H9 (cell line): ENCODE results near the gene JUP. TPM values are rescaled to one million over a fixed set of nuclear protein-coding genes. Genes with fewer than 3 reads are reported as not detected.

Experiments used
- DNase-seq: peaks from one replicate; pipeline ENCODE4 v3.0.0-alpha.2; 2017
- H2AFZ ChIP-seq: one replicate; pipeline ENCODE4 v1.6.1; 2013; ENCODE audit warnings: mild to moderate bottlenecking, low read length, control low read depth, moderate library complexity
- H2AK5ac ChIP-seq: 2 replicates; pipeline ENCODE4 v1.6.1; 2013; ENCODE audit warnings: low read length, control low read depth, mixed read lengths; ENCODE audit not compliant: insufficient read length
- H2BK120ac ChIP-seq: one replicate; pipeline ENCODE4 v1.6.1; 2013; ENCODE audit warnings: low read depth, mild to moderate bottlenecking, low read length, control low read depth, inconsistent platforms; ENCODE audit not compliant: poor library complexity, severe bottlenecking
- H2BK12ac ChIP-seq: 2 replicates; pipeline ENCODE4 v1.6.1; 2013; ENCODE audit warnings: low read length, control low read depth, mixed read lengths, low read depth; ENCODE audit not compliant: insufficient read length
- H2BK15ac ChIP-seq: 2 replicates; pipeline ENCODE4 v1.6.1; 2013; ENCODE audit warnings: low read depth, low read length, control low read depth
- H2BK20ac ChIP-seq: one replicate; pipeline ENCODE4 v1.6.1; 2013; ENCODE audit warnings: low read depth, mild to moderate bottlenecking, low read length, control low read depth, inconsistent platforms; ENCODE audit not compliant: poor library complexity, severe bottlenecking
- H2BK5ac ChIP-seq: 2 replicates; pipeline ENCODE4 v1.6.1; 2013; ENCODE audit warnings: low read length, control low read depth, mixed read lengths; ENCODE audit not compliant: insufficient read length
- H3K14ac ChIP-seq: 2 replicates; pipeline ENCODE4 v1.6.1; 2013; ENCODE audit warnings: low read length, control low read depth; ENCODE audit not compliant: insufficient read depth
- H3K18ac ChIP-seq: 2 replicates; pipeline ENCODE4 v1.6.1; 2013; ENCODE audit warnings: low read depth, mild to moderate bottlenecking, mixed read lengths, low read length, control low read depth; ENCODE audit not compliant: insufficient read length
- H3K23ac ChIP-seq: 2 replicates; pipeline ENCODE4 v1.6.1; 2013; ENCODE audit warnings: low read length, control low read depth, mixed read lengths, low read depth; ENCODE audit not compliant: insufficient read length
- H3K23me2 ChIP-seq: 2 replicates; pipeline ENCODE4 v1.6.1; 2013; ENCODE audit warnings: low read depth, mild to moderate bottlenecking, mixed read lengths, low read length, control low read depth; ENCODE audit not compliant: insufficient read length, poor library complexity, severe bottlenecking
- H3K27ac ChIP-seq: 2 replicates; pipeline ENCODE4 v1.5.1; 2013; ENCODE audit warnings: low read length, control low read depth, mixed read lengths, low read depth; ENCODE audit not compliant: insufficient read length
- H3K27me3 ChIP-seq: 2 replicates; pipeline ENCODE4 v1.6.1; 2013; ENCODE audit warnings: low read length, control low read depth, inconsistent platforms; ENCODE audit not compliant: insufficient read depth
- H3K4ac ChIP-seq: 2 replicates; pipeline ENCODE4 v1.6.1; 2013; ENCODE audit warnings: low read depth, mild to moderate bottlenecking, control low read depth, inconsistent platforms, low read length, moderate library complexity
- H3K4me1 ChIP-seq: 2 replicates; pipeline ENCODE4 v1.6.1; 2013; ENCODE audit warnings: low read length, control low read depth, inconsistent platforms; ENCODE audit not compliant: insufficient read depth
- H3K4me2 ChIP-seq: 2 replicates; pipeline ENCODE4 v1.6.1; 2013; ENCODE audit warnings: low read length, control low read depth, mixed read lengths; ENCODE audit not compliant: insufficient read length, insufficient read depth
- H3K56ac ChIP-seq: 2 replicates; pipeline ENCODE4 v1.6.1; 2013; ENCODE audit warnings: low read depth, mild to moderate bottlenecking, mixed read lengths, low read length, control low read depth; ENCODE audit not compliant: insufficient read length
- H3K79me1 ChIP-seq: 2 replicates; pipeline ENCODE4 v1.6.1; 2013; ENCODE audit warnings: low read depth, mild to moderate bottlenecking, moderate library complexity, low read length, control low read depth, inconsistent platforms; ENCODE audit not compliant: insufficient read depth, poor library complexity, severe bottlenecking
- H3K79me2 ChIP-seq: 2 replicates; pipeline ENCODE4 v1.6.1; 2013; ENCODE audit warnings: low read length, control low read depth, inconsistent platforms; ENCODE audit not compliant: insufficient read depth
- H3K9ac ChIP-seq: 2 replicates; pipeline ENCODE4 v1.6.1; 2013; ENCODE audit warnings: low read length, control low read depth, mixed read lengths; ENCODE audit not compliant: insufficient read length; ENCODE audit errors: extremely low read depth
- H3K9me3 ChIP-seq: one replicate; pipeline ENCODE4 v1.6.1; 2013; ENCODE audit warnings: low read depth, low read length, inconsistent platforms; ENCODE audit not compliant: control insufficient read depth
- H3T11ph ChIP-seq: one replicate; pipeline ENCODE4 v1.6.1; 2013; ENCODE audit warnings: mild to moderate bottlenecking, low read length, control low read depth, inconsistent platforms
- H4K20me1 ChIP-seq: one replicate; pipeline ENCODE4 v1.6.1; 2013; ENCODE audit not compliant: control insufficient read depth, insufficient read length, insufficient read depth
- H4K5ac ChIP-seq: 2 replicates; pipeline ENCODE4 v1.6.1; 2013; ENCODE audit warnings: low read depth, mild to moderate bottlenecking, mixed read lengths, low read length, control low read depth; ENCODE audit not compliant: insufficient read length
- H4K8ac ChIP-seq: replicated peaks from 2 replicates; pipeline ENCODE4 v1.6.1; 2013; ENCODE audit warnings: low read length, control low read depth, mixed read lengths, low read depth; ENCODE audit not compliant: insufficient read length
- H4K91ac ChIP-seq: 2 replicates; pipeline ENCODE4 v1.6.1; 2013; ENCODE audit warnings: low read depth, mild to moderate bottlenecking, moderate library complexity, mixed read lengths, low read length, control low read depth; ENCODE audit not compliant: insufficient read length
- H3K27ac Mint-ChIP-seq, 3 experiments: 2 replicates in 2 of 3; 3 replicates in 1 of 3; pipeline ENCODE4 v1.8.0; 2020 to 2021; ENCODE audit warnings: mixed read lengths in 3 of 3, mild to moderate bottlenecking in 1 of 3, moderate library complexity in 1 of 3
- H3K27me3 Mint-ChIP-seq: 2 replicates; pipeline ENCODE4 v1.8.0; 2021; ENCODE audit warnings: low read depth, mild to moderate bottlenecking, moderate library complexity, mixed read lengths
- H3K36me3 Mint-ChIP-seq, 3 experiments: 2 replicates in 2 of 3; 3 replicates in 1 of 3; pipeline ENCODE4 v1.8.0; 2020 to 2021; ENCODE audit warnings: low read depth in 3 of 3, mixed read lengths in 3 of 3; ENCODE audit not compliant: insufficient read depth in 1 of 3
- H3K4me1 Mint-ChIP-seq, 2 experiments: 2 replicates each; pipeline ENCODE4 v1.8.0; 2020; ENCODE audit warnings: mixed read lengths in 2 of 2
- H3K4me3 Mint-ChIP-seq, 2 experiments: 2 replicates in 1 of 2; 3 replicates in 1 of 2; pipeline ENCODE4 v1.8.0; 2020 to 2021; ENCODE audit warnings: mild to moderate bottlenecking in 2 of 2, mixed read lengths in 2 of 2, moderate library complexity in 1 of 2
- H3K9me3 Mint-ChIP-seq, 2 experiments: 2 replicates in 1 of 2; 3 replicates in 1 of 2; pipeline ENCODE4 v1.8.0; 2020; ENCODE audit warnings: mild to moderate bottlenecking in 2 of 2, mixed read lengths in 2 of 2, moderate library complexity in 1 of 2
- WGBS: extraction: QIAGEN DNeasy Blood & Tissue Kit; methylation state at CpG from one replicate; pipeline ENCODE4 v1.1.7; 2013; ENCODE audit warnings: missing lambda C conversion rate, low lambda C conversion rate, mixed read lengths; ENCODE audit not compliant: insufficient read length; ENCODE audit errors: extremely low coverage; 5-methylcytosine and 5-hydroxymethylcytosine counted together
- total RNA-seq: library from RNA; stranded (reverse); gene quantifications from 2 replicates; pipeline ENCODE4 v1.2.1, GENCODE V29; 2021
- TF ChIP-seq, protein P1 (sequence below): fragments of 200-600 bp; sonication (generic); conservative IDR thresholded peaks from 3 replicates; pipeline ENCODE4 v1.8.0; 2021; ENCODE audit warnings: antibody characterized with exemption, mild to moderate bottlenecking

Gene JUP
- total RNA-seq, 1 experiment from 2014 or later = 90.1 TPM

GRCh38 chr17:41822216-41823140 lies 36.0 kb upstream of the JUP start:
- no peak overlapping the region for H2BK20ac ChIP-seq
- no peaks in the 10 kb centered on the region for H3K27me3 ChIP-seq
- Mint-ChIP-seq H3K4me1 (peaks cover 9 to 27% of the 10 kb centered on the region in 2 experiments; a peak in 3 of 4 replicates), H3K27ac (peak overlapping the region; percentile 67 to 71 (median 69); a peak in 5 of 7 replicates), H3K4me3 (no peak overlapping the region), H3K9me3 (no peaks in the 10 kb centered on the region), H3K27me3 (no peaks in the 10 kb centered on the region), H3K36me3 (peaks cover 20 to 57% (median 50%) of the 10 kb centered on the region in 3 experiments; a peak in 6 of 7 replicates)
- no peak overlapping the region for H3K4me2 ChIP-seq
- no peak overlapping the region for H3K56ac ChIP-seq
- TF ChIP-seq, protein P1, sequence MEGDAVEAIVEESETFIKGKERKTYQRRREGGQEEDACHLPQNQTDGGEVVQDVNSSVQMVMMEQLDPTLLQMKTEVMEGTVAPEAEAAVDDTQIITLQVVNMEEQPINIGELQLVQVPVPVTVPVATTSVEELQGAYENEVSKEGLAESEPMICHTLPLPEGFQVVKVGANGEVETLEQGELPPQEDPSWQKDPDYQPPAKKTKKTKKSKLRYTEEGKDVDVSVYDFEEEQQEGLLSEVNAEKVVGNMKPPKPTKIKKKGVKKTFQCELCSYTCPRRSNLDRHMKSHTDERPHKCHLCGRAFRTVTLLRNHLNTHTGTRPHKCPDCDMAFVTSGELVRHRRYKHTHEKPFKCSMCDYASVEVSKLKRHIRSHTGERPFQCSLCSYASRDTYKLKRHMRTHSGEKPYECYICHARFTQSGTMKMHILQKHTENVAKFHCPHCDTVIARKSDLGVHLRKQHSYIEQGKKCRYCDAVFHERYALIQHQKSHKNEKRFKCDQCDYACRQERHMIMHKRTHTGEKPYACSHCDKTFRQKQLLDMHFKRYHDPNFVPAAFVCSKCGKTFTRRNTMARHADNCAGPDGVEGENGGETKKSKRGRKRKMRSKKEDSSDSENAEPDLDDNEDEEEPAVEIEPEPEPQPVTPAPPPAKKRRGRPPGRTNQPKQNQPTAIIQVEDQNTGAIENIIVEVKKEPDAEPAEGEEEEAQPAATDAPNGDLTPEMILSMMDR = no peak
- H2AFZ ChIP-seq = no peak overlapping the region
- no peaks in the 10 kb centered on the region for H3K79me1 ChIP-seq
- H4K5ac ChIP-seq = no peak overlapping the region
- H2BK12ac ChIP-seq = no peak overlapping the region
- no peaks in the 10 kb centered on the region for H3K9me3 ChIP-seq
- no peak overlapping the region for H3K27ac ChIP-seq
- H4K91ac ChIP-seq = no peak overlapping the region
- no peak for DNase-seq
- no peak overlapping the region for H2BK5ac ChIP-seq
- H3K18ac ChIP-seq = no peak overlapping the region
- no peak overlapping the region for H3K4ac ChIP-seq
- H3K14ac ChIP-seq = no peak overlapping the region; the same call in 1 of the 2 replicates
- no peak overlapping the region for H4K8ac ChIP-seq
- no peak overlapping the region for H2BK15ac ChIP-seq
- H3K23me2 ChIP-seq = no peaks in the 10 kb centered on the region
- no peak overlapping the region for H3K23ac ChIP-seq
- no CpG with 5 or more reads among the region's 12 CpGs for WGBS
- no peaks in the 10 kb centered on the region for H4K20me1 ChIP-seq
- no peaks in the 10 kb centered on the region for H3K4me1 ChIP-seq
- H3T11ph ChIP-seq = no peak overlapping the region
- H3K79me2 ChIP-seq = no peaks in the 10 kb centered on the region
- H2AK5ac ChIP-seq = no peak overlapping the region
- no peak overlapping the region for H2BK120ac ChIP-seq
- no peak overlapping the region for H3K9ac ChIP-seq
